ENCODE data around the gene ETV6.

Gene ETV6

DNA sequence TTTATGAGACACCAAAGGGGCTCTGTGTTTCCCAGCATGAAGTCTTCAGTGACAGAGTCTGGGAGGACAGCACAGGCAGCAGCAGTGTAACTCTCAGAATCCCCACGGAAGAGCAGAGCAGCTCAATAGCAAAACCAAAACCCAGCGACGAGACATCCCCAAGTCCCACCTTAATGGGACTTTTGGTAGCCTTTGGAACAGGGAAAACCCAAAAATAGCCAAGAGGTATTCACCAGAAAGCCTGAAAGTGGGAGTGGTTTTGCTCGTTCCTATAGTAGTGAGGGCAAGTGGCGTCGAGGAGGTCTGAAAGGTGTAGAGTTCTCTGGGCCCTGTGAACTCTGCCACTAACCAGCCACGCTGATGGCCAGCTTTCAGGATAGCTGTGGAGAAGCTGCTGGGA is 174.6 kb downstream of the ETV6 start:
- TF ChIP-seq, protein P1, sequence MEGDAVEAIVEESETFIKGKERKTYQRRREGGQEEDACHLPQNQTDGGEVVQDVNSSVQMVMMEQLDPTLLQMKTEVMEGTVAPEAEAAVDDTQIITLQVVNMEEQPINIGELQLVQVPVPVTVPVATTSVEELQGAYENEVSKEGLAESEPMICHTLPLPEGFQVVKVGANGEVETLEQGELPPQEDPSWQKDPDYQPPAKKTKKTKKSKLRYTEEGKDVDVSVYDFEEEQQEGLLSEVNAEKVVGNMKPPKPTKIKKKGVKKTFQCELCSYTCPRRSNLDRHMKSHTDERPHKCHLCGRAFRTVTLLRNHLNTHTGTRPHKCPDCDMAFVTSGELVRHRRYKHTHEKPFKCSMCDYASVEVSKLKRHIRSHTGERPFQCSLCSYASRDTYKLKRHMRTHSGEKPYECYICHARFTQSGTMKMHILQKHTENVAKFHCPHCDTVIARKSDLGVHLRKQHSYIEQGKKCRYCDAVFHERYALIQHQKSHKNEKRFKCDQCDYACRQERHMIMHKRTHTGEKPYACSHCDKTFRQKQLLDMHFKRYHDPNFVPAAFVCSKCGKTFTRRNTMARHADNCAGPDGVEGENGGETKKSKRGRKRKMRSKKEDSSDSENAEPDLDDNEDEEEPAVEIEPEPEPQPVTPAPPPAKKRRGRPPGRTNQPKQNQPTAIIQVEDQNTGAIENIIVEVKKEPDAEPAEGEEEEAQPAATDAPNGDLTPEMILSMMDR (IDR thresholded peaks at IDR 0.05), result no peak

DNA sequence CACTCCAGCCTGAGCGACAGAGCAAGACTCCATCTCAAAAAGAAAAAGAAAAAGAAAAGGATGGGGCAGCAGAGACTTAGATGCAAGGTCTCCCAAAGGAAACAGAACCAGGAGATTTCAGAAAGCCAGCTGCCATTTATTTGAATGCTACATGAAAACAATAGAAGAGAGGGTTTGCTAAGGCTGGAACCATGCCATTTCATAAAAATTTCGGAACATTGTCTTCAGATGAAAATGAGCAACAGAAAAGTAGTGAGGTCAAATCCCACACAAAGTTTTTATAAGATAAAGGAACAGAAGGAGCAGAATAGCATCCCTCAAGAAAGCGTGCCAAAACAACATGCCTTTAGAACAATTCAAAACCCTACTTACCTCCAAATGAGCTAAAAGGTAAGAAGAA is 175.3 kb downstream of the ETV6 start:
- TF ChIP-seq, protein P1 (IDR thresholded peaks at IDR 0.05), result no peak

DNA sequence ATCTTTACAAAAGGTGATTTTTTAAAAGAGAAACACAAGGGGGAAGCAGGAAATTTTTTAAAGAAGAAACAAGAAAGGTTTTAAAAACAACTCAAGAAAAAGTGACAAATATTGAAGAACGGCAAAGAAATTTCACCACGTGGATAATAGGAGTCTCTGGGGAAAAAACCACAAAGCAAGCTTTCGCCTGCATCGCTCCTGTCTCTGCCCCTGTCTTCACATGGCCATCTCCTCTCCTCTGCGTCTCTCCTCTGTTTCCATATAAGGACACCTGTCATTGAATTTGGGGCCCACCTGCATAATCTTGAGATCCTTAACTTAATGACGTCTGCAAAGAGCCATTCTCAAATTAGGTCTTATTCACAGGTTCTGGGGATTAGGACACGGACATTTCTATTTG is 175.8 kb downstream of the ETV6 start:
- TF ChIP-seq, protein P1 (IDR thresholded peaks at IDR 0.05), result no peak

DNA sequence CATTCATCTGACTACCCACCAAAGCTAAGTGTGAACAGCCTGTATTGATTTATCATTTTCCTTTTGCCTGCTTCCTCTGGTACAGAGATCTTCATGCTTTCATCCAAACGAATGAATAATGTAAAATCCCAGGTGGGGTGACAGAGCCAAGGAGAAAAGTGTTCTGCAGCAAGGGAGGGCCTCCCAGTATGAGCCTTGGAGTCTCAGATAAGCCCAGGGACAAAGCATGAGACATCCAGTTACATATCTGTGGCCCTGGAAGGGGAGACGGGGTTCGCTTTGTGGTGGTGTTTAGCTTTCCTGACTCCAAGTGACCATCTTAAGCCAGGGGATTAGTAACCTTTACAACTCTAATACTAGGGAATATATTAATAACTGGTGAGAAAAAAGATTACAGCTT is 177.1 kb downstream of the ETV6 start:
- TF ChIP-seq, protein P1 (IDR thresholded peaks at IDR 0.05), result no peak

DNA sequence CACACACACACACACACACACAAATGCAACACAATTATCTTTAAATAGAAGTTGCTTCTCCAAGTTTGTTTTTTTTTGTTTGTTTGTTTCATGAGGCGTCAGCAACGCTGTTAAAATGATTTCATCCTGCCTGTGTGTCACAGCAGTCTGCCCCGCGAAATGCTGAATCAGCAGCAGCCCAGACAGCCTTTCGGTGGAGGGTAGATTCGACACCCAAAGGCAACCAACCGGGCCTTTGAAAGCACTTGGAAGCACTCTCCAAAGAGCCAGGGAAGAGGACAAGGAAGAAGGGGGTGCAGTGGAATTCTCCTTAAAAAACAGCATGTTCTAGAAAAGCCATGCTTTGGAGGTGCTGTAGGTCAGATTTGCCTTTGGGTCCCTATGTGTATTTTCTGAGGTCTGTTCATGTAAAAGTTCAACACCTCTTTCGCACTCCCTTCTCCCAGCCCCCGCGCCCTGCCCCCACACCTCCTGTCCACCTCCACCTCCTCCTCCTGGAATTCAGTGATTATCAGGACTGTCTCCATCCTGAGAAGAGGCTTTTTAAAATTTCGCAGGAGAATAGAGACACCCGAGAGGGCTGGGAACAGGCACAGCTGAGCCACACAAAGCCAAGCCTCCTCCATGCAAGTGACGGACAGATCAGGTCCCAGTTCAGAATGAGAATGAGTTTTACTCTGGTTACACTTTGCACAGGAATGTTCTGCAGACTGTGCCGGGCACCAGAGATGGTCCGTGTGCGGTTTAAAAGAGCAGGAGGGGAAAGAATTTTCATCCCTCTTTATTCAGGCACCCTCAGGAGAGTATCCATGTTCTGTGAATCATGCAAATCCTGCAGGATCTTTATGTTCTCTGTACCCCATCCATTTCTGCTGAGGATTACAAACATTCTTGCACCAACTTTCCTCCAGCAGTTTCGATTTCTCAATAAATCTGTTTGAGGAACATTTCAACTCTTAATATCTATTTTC is 177.9 kb downstream of the ETV6 start:
- TF ChIP-seq, protein P1 (IDR thresholded peaks at IDR 0.05), result no peak

DNA sequence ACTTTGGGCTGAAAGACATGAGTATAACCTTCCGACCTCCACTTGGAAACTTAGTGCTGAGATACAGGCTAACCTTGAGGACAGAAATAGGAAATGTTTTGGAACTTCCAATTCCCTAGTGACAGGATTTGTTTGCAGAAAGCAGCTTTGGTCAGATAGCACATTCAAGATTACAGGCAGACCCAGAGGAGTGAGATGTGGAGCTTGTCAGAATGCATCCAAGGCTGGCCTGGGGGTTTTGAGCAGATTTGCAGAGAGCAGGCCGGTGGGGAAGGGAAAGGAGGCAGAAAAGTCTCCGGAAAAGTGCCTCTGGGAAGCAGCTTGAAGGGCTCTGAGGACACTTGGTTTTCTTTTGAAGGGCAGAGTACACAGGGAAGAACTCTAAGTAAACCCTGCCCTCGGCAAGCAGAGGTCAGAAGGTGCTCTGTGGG is 180.3 kb downstream of the ETV6 start:
- TF ChIP-seq, protein P1 (IDR thresholded peaks at IDR 0.05), result no peak

DNA sequence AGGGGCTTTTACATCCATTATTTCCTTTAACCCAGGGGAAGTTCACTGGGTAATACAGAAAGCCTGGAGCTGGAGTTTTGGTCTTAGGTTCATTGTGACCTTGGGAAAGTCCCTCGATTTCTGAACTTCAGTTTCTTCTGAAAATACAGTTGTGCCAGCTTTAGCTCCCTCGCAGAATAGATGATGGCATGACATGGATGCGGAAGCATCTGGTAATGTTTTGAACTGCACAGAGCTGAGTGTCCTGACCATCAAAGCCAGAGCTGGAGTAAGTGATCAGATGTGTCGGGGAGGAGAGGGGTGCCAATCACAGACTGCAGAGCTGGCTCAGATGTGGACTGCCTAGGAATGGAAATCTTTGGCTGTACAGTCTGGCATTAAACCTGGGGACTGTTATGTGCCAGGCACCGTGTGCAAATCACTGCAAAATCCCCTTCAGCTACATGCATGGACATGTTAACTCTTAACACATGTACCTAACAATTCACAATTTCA is 180.9 kb downstream of the ETV6 start:
- TF ChIP-seq, protein P1 (IDR thresholded peaks at IDR 0.05), result no peak
